Suppressor macrophage (primary cell): Measurements from ENCODE around the gene LHFPL2.

ENCODE experiments used
- DNase-seq, 4 experiments: peaks; one replicate each; pipeline ENCODE4 v3.0.0-alpha.2; 2020 to 2022

Gene LHFPL2

DNA sequence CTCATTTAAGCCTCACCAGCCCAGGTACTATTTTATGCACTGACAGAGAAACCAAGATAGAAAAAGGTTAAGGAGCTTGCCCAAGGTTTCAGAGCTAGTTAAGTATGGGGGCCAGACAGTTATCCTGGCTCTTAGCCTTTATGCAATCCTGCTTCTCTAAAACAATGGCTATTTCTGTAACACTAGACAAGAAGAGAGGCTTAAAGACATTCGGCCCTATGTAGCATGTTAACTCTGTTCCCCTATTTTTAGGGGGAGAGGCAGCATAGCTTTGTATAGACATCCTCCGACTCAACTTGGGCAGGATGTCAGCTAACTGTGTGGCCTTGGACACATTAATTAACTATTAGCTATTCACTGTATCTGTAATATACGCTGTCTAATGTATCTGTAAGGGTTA is 54.6 kb downstream of the LHFPL2 start:
- peak in 3 of 4 experiments; percentile 22 to 84 (median 66) for DNase-seq

DNA sequence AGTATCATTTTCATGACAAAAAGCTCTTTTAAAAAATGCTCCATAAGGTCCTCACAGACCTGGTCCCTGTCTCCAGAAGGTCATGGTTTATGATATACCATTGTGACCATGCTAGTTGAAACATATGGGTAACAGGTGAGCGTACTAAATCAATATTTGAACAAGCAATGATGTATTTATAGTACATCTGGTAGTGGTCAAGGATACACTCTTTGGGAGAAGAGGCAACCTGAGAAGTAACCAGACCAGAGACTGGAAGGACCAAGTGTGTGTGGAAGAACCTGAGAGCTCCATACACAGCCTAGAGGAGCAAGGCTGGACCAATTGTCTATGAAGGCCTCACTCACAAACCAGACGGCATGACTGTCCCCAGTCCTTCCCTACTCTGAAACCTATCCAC is 55.1 kb downstream of the LHFPL2 start:
- no peak for DNase-seq

DNA sequence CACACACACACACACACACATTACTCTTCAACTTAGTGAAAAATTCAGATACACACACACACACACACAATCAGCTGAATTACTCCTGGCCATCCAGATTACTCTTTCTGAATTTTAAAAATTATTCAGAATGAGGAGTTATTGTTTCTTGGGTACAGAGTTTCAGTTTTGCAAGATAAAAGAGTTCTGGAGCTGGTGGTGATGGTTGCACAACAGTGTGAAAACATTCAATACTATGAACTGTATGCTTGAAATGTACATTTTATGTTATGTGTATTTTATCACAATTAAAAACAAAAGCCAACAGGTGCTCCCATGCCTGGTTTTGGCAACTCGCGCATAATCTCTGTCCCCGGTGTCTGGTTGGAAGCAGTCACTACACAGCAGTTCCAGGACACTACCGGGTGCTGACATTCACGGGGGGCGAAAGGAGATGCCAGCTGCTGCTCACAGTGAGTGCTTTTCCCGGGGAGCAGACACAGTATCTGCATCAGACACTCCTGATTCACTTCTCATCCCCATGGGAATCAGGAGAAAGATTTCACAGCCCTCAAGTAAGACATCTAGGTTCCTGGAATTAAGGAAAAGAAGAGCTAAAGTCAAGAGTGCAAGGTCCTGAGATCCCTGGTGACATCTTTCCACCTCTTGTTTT is 55.7 kb downstream of the LHFPL2 start:
- no peak for DNase-seq

DNA sequence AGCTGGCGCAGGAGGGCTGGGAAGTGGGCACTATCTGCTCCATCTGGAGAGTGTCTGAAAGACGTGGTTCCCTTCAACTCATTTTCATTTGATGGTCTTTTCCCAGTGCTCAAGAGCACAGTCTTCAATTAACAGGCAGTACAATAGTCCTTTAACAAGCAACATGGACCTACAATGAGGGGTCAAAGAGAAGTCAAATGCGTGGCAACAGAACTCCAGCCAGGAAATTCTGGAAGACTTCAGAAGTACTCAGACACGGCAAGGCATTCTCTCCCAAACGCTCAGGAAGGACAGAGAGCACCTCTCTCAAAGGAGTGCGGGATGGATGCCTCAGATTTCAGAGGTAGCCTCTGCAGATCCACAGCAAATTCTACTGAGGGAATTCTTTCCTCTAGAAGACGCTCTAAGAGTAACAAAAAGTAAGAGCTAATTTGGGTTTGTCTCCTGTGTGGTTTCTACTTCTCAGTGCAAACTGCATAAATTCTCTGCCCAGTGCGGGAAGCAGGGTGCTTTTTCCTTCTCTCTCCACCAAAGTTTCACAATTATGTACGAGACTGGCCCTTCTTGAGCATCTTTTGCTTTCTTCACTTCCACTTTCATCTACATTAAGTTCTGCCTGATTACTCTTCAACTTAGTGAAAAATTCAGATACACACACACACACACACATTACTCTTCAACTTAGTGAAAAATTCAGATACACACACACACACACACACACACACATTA is 56.4 kb downstream of the LHFPL2 start:
- peak in 3 of 4 experiments; percentile 13 to 60 (median 43) for DNase-seq

DNA sequence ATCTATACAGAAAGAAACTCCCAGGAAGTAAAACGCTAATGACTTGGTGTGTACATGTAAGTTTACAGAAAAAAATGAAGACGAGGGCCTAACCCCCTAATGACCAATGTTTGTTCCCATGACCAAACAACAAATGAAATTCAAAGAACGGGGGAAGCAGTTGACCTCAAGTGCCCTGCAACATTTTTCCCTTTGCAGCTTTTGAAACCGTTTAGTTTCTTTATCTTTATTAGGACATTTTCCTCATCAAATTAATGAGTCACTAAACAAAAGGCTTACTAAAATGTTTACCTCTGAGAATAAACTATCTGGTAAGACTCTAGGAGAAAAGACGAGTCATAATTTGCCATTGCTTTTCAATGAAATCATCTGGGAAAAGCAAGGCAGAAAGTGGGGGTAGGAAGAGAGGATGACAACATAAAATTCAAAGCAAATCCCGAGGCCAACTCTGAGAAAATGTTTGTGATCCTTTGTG is 57.4 kb downstream of the LHFPL2 start:
- DNase-seq: peak; percentile 34 to 69 (median 48)

DNA sequence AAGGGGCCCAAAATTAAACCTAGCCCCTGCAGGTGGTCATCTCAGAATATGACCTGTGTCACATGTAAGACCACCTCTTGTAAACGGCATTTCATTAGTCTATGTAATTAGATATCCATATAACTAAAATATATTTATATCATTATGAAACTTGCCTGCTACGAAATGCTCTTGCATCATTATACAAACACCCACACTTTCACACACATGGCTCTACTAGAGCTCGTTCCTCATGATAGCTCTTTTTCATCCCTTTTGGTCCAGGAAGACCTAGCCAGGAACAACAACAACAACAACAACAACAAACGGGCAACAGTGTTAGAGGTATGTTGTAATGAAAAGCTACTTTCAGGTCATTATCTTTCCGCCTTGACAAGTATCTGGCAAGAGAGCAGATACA is 58.6 kb downstream of the LHFPL2 start:
- DNase-seq: peak; percentile 36 to 61 (median 45)

DNA sequence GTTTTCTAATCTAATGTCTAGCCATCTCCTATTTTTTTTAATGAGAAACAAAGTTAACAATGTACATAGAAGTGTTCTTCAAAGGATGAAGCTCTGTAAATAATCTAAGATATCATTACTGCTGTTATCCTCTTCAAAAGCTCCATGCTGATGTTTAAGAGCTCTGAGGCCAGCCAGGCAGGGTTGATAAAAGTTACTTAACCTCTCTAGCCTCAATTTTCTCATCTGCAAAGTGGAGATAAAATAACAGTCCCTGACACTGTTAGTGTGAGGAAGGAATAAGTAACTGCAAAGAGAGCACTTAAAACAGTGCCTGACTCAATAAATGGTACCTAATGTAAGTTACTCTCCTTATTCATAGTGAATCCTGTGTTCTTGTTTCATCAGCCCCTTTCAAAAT is 60.1 kb downstream of the LHFPL2 start:
- DNase-seq: no peak

DNA sequence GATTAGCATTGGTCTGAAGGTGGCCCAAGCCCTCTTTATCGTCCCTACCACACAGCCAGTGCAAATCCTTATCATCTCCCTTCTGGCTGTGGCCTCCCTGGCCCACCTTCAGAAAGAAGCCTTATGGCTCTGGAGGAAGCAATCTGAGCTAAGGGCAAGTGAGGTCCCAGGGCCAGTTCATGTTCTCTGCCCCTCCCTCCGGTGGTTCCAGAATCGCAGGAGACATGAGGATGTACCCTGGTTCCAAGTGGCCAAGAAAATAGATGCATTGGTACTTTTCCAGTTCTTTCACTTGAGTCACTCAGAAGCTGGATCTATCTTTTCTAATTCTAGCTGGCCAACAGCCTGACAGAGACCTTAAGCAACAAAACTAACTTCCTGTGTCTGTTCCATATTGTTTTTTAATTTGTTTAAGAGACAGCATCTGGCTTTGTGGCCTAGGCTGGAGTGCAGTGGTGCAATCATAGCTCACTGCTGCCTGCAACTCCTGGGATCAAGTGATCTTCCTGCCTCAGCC is 60.7 kb downstream of the LHFPL2 start:
- DNase-seq: peak in 3 of 4 experiments; percentile 53 to 55 (median 53)

DNA sequence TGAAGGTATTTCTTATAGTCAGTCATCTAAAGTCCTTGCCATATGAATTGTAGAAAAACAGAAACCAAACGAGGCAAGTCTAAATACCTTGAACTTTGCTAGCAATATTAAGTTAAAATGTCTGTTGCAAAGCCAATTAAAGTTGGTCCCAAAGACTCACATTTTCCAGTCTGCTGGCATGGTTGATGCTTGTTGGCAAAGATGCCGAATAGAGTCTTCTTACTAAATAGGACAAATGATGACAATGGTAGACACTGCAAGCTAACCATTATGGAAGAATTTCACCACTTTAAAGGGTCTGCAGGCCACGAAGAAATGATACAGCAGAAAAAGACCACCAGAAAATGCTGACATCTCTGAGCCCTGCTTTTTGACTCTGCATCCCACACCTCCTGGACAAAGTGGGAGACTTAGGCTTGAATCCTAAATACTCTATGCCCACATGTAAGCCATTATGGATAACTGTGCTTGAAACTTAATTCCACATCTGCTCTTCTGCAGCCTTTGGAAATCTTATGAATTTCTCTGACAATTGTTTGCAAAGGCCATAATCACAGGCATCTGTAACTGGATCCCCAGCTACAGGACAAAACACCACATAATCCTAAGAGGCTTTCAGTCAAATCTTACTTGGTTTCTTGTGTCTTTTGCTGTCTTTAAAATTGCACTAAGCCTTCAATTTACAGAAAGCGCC is 61.3 kb downstream of the LHFPL2 start:
- no peak for DNase-seq

DNA sequence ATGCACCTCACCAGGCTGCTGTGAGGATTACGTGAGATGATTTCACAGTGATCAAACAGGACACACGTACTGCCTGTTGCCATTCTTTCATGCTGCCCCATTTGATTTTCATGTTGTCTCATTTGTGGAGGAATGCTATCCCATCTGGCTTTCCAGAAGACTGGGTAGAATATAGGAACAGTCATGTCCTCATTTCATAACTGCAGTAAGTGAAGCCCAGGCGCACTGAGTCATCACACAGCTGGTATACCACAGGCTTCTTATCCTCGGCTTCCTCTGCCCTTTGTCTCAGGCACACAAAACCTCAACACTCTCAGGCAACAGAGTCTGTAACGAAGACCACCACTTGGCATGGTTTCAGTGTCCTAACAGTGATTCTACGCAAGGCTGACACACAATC is 62.3 kb downstream of the LHFPL2 start:
- DNase-seq: peak; percentile 75 to 86 (median 83)

DNA sequence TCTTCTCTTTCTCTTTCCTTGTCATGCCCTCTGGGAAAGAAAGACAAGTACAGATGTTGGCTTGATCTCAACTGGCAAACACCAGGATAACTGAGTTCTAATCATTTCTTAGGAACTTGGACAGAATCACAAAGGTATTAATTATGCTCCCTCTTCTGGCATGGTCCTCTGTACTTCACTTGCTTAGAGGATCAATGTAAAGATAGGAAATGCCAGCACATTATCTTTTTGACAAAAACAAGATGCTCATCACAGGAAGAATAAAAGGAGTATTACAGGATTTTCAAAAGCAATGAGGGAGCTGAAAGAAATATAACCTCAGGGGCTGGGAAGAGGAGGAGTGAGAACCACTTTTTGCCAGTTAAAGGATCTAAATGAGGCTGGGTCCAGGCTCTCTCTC is 70.6 kb downstream of the LHFPL2 start:
- DNase-seq: no peak

DNA sequence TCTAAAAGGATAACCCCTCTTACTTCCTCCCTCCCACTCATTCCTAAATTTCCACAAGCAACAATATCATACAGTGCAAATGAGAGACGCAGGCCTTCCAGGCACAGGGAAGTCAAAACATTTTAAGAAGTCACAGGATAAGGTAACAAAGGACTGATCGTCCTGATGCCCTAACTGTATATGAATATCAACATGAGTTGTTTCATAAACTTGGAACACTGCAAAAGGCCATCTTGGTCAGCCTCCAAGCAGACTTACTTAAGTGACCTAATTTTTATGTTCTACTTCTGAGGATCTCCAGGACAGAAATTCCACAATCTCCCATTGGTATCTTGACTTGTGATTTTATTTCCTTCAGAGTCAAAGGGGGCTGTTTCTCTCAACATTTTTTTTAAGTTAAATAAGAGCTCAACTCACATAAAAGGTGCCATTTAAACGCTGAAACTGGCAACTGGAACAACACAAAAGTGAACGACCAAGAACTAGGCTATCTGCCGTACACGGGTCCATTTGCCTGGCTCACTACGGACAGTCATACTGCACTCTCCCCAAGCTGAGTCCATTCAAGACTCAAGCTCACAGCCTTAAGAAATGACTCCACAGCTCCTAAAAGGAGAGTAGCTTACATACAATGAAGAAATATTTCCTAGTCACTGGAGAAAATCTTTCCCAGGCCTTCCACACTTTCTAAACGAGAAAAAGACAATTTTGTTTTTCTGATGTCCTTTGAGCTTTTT is 71.3 kb downstream of the LHFPL2 start:
- DNase-seq: peak in 1 of 4 experiments; percentile 6

DNA sequence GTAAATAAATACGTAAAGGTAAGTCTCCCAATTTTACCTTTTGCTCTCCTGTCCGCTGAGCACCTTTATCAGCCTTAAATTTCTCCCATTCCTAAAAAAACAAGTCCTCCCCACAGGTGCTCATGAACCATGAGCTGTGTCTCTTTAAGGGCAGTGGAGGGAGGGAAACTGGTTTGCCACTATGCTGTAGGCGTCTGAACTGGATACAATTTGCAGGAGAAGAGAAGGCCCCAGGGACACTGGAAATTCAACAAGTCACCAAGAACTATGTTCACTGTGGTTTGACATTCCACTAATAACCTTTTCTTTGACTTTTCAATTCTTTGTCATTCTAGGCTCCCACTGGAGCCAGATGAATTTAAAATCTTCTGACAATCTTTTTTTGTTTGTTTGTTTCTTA is 72.2 kb downstream of the LHFPL2 start:
- DNase-seq: no peak

DNA sequence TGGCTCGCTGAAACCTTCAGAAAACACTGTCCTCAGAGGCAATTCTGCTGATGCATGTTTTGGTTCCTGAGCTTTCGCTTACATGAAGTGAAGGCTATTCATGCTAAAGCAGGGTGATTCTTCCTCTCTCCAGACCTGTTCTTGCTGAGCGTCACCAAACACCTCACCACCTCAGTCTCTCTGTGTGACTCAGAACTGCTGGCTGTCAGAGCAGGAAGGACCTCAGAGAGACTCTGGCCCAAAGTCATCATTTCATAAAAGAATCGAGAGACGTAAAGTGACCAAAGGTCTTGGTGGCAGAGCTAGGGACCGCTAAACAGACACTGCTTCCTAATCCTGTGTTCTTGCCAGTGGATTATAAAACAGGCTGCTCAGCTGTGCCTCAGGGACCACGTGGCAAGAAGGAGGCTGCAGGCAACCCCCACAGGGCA is 73.8 kb downstream of the LHFPL2 start:
- DNase-seq: peak in 2 of 4 experiments; percentile 11 to 28

DNA sequence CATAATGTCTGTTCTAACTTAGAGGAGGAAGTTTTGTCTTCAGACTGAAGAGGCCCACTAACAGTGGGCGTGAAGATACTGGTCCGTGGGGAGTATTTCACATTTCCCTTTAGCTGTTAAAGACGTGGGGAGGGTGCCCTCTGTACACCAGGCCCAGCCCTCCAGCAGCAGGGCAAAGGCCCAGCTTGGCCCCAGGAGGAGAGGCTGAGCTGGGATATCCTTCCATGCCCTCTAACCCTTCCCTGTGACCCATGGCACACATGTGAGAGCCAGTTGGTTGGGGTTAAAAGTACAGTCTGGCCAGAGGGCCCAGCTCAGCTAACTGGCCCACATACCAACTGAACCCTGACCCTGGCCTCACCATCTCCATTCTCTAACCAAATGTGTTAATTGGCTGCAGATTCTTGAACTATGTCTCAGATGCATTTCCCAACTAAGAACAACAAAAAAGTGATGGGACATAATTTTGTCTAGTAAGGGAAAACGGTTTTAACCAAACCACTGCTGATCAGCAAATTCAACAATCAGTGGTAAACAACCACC is 74.4 kb downstream of the LHFPL2 start:
- DNase-seq: peak; percentile 63 to 84 (median 82)

DNA sequence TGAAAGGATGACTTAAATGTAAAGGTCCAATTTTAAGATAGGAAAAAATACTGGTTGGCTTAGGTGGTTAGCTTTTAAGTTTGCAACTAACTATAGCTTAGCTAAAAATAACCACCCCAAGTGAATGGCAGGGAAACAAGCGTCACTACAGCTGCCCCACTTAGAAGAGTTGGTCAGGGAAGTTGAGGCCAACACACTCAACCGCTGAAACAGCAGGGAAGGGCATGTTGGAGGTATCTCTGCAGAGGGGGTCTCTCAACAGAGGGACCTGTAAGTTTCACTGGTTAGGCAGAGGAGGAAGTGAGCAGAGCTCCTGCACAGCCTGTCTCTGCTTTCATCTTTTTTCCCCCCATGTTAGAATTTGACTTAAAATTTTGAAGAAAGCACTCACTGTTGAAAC is 75.3 kb downstream of the LHFPL2 start:
- no peak for DNase-seq

DNA sequence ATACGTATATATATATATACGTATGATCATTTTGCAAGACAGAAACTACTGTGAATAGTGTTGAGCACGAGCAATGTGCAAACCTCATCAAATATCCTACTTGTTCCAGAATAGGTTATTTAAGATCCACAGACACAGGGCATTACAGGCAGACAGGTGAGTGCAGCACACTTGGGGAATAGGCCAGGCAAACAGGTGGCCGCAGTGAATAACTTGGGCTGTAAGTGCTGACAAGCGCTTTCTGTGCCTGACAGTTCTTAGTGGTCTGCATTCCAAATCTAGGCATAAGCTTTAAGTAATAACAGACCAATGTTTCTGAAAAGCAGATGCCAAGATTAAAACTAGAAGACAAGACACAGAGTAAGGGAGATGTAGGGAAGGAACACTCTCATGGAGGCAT is 77.9 kb downstream of the LHFPL2 start:
- DNase-seq: no peak

DNA sequence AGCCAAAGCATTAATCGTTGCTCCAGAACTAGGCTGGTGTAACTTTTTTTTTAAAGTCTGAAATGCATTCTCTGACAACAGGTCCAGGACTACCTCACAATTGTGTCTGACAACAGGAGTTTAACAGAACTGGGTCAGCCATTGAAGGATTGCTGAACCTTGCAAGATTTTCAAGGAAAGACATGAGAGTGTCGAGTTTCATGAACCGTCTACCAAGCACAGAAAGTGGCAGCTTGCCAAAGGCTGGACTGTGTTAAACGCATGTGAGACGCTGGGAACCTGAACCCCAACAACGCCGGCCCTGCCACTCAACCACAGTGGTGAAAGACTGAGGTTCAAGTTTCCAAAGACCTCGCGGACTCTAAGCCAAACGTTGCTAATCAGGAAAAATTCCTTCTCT is 79.1 kb downstream of the LHFPL2 start:
- DNase-seq: peak in 1 of 4 experiments; percentile 13

DNA sequence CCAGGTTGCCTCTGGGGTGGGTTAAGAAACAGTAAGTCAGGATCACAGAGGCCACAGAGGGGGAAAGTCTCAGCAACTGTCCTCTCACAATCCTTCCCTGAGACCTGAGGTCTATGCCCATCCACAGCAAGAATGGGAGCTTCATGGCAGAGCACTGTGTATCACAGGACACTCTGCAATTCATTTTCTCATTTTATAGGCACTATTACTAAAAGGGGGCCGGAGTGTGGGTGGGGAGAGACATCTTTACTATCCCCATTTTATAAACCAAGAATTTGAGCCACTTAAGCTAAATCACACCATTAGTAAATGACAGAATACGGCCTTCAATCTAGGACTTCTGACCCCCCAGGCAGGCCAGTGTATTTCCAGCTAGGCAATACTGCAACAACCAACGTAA is 79.9 kb downstream of the LHFPL2 start:
- no peak for DNase-seq

DNA sequence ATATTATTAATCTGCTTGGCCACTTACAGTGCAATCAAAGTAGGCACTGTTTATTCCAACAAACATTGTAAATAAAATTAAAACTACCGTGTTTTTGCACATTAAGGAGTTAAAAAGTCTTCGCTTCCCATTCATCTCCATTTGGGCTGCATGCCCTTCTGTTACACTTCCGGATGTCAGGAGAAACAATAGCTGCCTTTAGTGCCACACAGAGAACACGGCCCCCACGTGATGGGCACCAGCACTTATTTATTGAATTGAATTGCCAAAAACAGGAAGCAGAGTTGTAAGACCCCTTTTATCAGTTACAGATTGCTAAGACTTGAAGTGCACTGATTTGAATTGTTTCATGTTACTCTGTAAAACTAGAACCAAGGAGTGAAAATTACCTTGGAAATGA is 80.4 kb downstream of the LHFPL2 start:
- DNase-seq: peak in 1 of 4 experiments; percentile 31

DNA sequence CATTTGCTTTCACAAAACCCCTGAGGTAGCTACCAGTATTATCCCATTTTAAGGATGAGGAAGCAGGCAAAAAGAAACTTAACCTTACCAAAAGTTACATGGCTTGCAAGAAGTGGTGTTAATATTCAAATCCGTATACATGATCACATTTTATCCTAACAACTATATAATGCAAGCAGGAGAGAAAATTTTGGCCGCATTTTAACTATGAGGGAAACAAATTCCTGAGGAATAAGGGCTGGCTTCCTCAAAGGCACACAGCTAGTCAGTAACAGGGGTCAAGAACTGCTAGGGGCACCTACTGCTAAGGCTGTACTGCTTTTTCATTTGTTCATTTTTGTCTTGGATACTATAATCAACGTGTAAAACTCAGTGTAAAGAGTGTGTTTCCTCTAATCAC is 81.0 kb downstream of the LHFPL2 start:
- no peak for DNase-seq

DNA sequence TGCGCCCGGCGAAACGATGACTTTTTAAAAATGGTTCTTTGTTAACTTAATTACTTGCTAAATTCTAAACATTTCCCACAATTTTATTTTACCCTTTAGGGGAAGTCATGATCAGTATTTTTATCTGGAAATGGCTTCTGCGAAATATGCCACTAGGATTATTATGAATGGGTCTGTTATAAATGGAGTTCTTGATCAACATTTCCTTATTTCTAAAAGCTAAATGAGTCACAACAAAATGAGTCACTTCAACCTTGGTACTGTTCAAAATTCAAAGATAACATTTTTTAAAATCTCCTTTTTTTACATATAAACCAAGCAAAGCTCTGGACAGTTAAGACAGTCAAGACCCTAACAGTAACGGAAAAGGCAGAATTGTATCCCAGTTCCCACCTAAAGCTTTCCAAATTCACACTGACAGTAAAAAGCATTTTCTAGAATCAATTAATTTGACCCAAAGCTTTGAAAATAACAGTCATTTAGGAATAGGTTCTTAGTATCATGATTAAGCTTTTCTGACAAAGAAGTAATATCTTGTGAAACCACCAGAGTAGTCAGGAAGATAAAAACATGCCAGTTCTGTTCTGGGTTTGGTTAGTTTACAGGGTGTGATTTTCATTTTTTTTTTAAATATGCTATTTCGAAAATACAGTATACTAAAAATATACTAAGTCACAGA is 81.7 kb downstream of the LHFPL2 start:
- peak in 2 of 4 experiments; percentile 58 to 61 for DNase-seq
